ENCODE measurements around the gene TINCR. TPM values are rescaled to one million over a fixed set of nuclear protein-coding genes. Genes with fewer than 3 reads are reported as not detected.
A peak's percentile ranks its signal among the peaks of the same experiment; 100 is the strongest.
"Not testable (repeated sequence)": the region's sequence is repeated elsewhere in the genome, so short reads cannot be mapped to it uniquely, and the experiment has no call there.

The TINCR gene
- total RNA-seq = under 1 TPM; 0.29 to 0.34 TPM

DNA sequence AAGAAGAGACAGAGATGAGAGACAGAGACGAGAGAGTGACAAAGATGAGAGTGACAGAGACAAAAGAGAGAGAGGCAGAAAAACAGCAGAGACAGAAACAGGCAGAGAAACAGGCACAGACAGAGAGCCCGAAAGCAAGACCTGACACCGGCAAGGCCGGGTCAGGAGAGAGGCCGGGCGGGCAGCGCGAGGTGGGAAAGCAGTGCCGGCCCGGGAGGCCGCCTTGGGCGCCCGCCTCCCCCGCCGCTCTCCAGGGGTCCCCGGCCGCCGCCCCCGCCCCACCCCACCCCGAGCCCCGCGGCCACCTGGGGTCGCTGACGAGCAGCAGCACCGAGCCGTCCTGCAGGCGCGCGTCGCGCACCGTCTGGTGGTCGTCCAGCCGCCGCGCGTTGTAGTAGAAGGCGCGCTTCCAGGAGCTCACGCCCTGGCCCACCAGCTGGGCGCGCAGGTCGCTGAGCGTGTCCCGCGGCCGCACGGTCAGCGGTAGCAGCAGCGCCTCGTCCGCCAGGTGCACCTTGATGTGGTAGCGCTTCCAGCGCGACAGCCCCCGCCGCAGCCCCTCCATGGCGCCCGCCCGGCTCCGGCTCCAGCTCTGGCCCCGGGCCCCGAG, at the start of gene TINCR:
Gene TINCR, minus strand, starts transcription at position 594 of the 610 bp plus-strand sequence.
- no peak within 1 kb of the TSS for H3K4me3 Mint-ChIP-seq
- no peaks in the 10 kb centered on the region for H3K36me3 Mint-ChIP-seq
- no peaks in the 10 kb centered on the region for H3K4me1 Mint-ChIP-seq
- H3K9me3 Mint-ChIP-seq = no peaks in the 10 kb centered on the region
- H3K27ac Mint-ChIP-seq = no peak within 1 kb of the TSS
- peaks cover 32% of the 10 kb centered on the region for H3K27me3 Mint-ChIP-seq
- DNase-seq = no peak

DNA sequence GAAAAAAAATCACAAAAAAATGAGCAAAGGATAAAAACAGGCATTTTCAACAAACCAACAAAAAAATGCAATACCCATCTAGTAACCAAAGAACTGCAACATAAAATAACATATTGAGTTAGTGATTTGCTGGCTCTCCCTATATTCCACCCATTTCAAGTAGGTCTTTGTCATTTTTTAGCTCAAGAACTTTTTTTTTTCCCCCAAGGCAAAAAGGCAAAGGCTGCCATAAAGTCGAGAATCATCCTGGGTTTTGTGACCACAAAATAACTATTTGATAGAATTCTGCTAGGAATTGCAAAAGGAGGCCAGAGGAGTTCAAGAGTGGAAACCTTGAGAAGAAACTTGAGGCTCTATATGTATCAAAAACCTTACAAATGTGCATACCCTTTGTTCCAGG, 49.3 kb upstream of the TINCR start:
- Mint-ChIP-seq H3K27ac (no peak overlapping the region), H3K36me3 (peaks cover 44% of the 10 kb centered on the region), H3K27me3 (no peaks in the 10 kb centered on the region), H3K4me3 (no peak overlapping the region), H3K4me1 (peaks cover 27% of the 10 kb centered on the region), H3K9me3 (no peaks in the 10 kb centered on the region)
- DNase-seq = no peak

DNA sequence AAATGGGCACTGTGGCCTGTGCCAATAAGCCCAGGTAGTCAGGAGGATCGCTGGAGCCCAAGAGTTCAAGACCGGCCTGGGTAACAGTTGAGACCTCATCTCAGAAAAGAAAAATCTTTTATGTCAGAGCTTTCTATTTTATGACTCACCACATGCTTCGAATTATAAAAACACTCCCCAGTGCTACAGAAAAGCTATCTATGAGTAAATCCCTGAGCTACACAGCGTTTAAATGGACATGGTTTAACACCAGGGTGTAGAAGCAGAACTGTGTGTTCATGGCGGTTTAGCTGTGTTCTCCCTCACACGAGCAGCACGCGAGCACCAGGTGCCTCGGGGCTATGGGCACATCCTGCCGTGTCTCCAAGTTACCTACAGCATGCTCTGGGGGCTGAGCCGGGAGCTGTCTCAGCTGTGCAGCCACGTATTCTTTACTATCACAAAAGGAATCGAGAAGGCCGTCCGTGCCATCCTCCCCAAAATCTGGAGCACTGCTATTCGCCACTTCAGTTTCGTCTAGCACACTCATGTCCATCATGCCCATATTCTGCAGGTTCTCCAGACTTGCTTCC, 48.1 kb upstream of the TINCR start:
- Mint-ChIP-seq H3K27ac (peak overlapping the region; percentile 10), H3K9me3 (no peaks in the 10 kb centered on the region), H3K27me3 (no peaks in the 10 kb centered on the region), H3K36me3 (peaks cover 38% of the 10 kb centered on the region), H3K4me1 (peaks cover 22% of the 10 kb centered on the region), H3K4me3 (no peak overlapping the region)
- DNase-seq = no peak

DNA sequence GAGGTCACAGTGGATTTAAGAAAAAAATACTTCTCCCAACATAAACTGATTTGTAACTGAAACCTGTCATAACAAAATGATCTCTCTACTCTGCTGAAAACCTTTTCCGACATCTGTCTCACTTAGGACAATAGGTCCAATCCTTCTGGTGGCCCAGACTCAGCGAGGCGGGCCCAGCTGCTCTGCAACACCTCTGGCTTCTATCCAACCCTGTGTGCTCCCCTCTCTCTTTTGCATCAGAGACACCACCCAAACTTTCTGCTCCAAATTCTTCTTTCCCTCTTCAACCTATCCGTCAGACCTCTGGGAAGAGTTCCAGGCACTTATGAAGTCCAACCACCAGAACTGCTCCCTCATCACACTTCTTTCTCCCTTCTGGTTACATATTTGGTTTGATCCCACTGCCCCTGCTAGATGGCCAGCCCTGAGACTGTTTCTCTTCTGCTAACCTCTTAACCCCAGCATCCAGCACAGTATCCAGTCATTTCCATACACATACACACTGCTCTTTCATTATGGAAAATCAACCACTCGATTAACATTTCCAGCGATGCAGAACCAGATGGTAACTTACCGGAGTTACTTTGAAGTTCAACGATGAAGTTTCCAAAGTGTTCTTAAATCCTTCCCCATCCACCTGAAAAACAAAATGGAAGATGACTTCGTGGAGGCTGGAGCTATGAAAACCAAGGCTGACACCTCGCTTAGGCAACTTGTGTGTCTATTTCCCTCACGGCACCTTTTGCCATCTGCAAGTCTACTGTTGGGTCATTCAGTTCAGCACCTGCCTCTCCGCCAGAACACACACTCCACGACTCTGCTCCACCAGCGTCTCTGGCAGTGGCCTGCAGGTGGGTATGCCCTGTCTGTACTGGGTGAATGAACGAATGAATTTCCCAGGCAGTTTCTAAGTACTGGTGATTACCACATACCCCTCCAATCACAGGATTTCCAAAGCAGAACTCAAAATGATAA, 45.4 kb upstream of the TINCR start:
- Mint-ChIP-seq H3K9me3 (no peaks in the 10 kb centered on the region), H3K27me3 (no peaks in the 10 kb centered on the region), H3K36me3 (peaks cover 35% of the 10 kb centered on the region), H3K4me1 (peaks cover 2% of the 10 kb centered on the region), H3K4me3 (no peak overlapping the region), H3K27ac (peak overlapping the region; percentile 31)
- no peak for DNase-seq

DNA sequence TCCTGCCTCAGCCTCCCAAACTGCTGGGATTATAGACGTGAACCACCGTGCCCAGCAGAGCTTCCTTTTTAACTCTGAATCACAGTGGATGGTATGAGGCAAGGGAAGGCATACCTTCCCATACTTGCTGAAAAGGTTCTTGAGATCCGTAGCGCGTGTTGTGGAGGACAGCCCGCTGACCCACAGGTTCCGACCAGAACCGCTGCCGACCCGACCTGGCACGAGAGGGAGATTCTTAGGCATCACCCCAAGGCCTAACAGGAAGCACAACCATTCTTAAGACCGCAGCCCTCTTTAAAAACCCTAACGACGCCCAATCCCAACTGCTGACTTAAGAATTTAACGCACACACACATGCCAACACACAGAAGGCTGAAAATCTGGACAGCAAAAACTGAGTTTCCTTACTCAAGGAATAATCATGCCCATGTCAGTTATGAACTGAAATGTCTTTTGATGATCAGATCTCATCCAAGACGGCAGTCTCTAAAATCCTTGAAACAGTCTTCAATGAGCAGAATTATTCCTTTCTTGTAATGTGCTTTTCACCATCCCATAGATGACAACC, 42.2 kb upstream of the TINCR start:
- Mint-ChIP-seq H3K4me1 (peaks cover 16% of the 10 kb centered on the region), H3K27me3 (no peaks in the 10 kb centered on the region), H3K4me3 (no peak overlapping the region), H3K9me3 (no peaks in the 10 kb centered on the region), H3K36me3 (peaks cover 34% of the 10 kb centered on the region), H3K27ac (no peak overlapping the region)
- DNase-seq = no peak

DNA sequence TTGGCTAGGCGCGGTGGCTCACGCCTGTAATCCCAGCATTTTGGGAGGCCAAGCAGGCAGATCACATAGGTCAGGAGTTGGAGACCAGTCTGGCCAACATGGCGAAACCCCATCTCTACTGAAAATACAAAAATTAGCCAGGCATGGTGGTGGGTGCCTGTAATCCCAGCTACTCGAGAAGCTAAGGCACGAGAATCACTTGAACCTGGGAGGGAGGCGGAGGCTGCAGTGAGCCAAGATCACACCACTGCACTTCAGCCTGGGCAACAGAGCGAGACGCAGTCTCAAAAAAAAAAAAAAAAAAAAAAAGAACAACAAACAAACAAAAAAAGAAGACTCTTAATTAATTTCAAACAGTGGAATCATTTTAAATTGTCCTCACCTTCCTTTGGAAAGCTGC, 41.0 kb upstream of the TINCR start:
- H3K9me3 Mint-ChIP-seq, H3K27me3 Mint-ChIP-seq, H3K4me3 Mint-ChIP-seq, H3K27ac Mint-ChIP-seq, DNase-seq: not testable (repeated sequence)
- Mint-ChIP-seq H3K36me3 (peaks cover 39% of the 10 kb centered on the region), H3K4me1 (peaks cover 16% of the 10 kb centered on the region)

DNA sequence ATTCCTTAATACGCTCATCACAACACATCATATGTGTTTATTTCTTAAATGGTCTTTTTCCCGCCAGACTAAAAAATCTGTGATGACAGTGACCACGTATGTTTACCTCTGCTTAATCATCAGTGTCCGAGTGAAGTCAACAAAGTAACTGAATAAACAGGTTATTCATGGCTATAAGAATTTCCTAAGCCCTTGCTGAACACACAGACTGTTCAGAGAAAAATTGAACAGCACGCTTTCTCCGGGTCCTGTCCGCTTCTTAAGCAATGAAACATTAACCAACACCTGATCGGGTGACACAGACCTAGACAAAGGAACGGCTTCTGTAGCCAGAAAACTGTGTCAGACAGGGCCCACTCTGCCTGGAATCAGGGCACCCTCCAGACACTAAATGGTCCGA, 40.5 kb upstream of the TINCR start:
- H3K36me3 Mint-ChIP-seq = peaks cover 43% of the 10 kb centered on the region
- H3K27me3 Mint-ChIP-seq = no peaks in the 10 kb centered on the region
- H3K27ac Mint-ChIP-seq = no peak overlapping the region

DNA sequence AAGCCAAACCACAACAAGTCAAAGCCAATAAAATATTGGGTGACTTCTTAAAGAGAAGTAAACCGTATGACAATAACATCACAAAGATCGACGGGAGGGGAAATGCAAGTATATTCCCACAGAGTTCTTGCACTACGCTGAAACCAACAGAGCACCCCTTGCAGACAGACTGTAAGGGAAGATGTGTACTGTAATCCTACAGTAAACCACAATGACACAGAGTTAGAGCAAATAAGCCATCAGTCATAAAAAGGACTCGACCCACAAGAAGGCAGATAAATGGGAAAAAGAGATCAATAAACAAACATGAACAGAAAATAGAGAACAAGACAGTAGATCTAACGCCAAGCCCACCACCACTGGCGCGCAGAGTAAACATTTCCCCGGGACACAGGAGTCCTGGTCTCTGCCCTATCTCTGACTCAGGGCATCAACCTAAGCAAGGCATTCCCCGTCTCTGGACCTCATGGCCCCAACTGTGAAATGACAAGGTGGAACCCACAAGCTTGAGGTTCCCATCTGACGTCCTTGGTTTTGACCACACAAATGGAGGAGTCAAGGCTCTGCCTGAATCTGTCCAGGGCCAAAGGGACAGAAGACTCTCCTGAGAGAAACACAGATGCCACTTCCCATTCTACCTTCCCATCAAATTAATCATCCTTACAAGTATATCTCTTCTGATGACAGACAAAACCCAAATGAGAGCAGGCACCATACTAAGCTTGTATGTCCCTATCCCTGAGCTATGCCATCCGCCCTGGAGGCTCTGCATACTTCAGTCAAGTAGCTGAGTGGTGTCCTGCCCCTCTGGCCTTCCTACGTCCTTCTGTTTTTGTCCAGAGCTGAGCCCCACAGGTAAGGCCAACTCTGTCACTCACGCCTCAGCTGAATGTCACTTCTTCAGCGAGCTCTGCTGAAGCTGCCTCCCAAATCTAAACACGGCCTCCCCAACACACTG, 39.8 kb upstream of the TINCR start:
- Mint-ChIP-seq H3K36me3 (peaks cover 37% of the 10 kb centered on the region), H3K27me3 (no peaks in the 10 kb centered on the region), H3K4me3 (no peak overlapping the region), H3K9me3 (no peaks in the 10 kb centered on the region), H3K4me1 (peaks cover 16% of the 10 kb centered on the region), H3K27ac (peak overlapping the region; percentile 51)
- DNase-seq = no peak

More for the DNA sequence above, 40.5 kb upstream of the TINCR start:
- H3K4me3 Mint-ChIP-seq = no peak overlapping the region
- H3K9me3 Mint-ChIP-seq = no peaks in the 10 kb centered on the region
- DNase-seq = no peak
- peaks cover 16% of the 10 kb centered on the region for H3K4me1 Mint-ChIP-seq

DNA sequence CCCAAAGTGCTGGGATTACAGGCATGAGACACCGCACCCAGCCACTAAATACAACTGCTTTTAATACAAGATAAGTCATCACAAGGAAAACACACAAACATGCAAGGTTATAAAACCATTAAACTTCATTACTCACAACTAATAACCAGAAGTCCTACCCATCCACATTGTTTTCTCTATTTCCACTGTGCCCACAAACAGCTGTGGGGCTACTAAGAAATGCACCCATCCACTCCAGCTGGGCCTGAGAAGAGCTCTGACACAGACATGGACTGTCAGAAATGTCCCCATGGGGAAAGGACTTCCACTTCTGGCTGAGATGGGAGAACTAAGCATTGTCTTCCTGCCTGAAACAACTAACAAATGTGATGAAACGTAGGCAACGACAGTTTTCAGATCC, 37.6 kb upstream of the TINCR start:
- Mint-ChIP-seq H3K4me3 (no peak overlapping the region), H3K4me1 (peaks cover 16% of the 10 kb centered on the region), H3K27me3 (no peaks in the 10 kb centered on the region), H3K27ac (no peak overlapping the region), H3K9me3 (no peaks in the 10 kb centered on the region), H3K36me3 (peaks cover 39% of the 10 kb centered on the region)
- no peak for DNase-seq

DNA sequence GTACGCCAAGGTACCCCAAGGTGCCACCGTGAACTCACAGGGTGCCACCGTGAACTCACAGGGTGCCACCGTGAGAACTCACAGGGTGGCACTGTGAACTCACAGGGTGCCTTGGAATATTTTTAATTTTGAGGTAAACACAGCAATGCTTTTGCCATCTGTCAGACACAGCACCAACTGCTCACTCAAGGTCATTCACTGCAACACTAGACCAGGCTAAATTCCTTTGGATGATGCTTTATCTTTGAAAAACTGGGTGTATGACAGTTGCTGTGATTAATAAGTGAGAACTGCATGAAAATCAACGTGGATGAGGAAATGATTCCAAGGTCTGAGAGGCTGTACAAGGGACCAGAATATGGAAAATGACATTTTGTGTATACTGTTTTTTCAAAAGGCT, 35.9 kb upstream of the TINCR start:
- no peak for DNase-seq
- H3K4me1 Mint-ChIP-seq = peaks cover 16% of the 10 kb centered on the region
- H3K4me3 Mint-ChIP-seq = no peak overlapping the region
- no peaks in the 10 kb centered on the region for H3K9me3 Mint-ChIP-seq
- peaks cover 41% of the 10 kb centered on the region for H3K36me3 Mint-ChIP-seq
- H3K27ac Mint-ChIP-seq = no peak overlapping the region
- no peaks in the 10 kb centered on the region for H3K27me3 Mint-ChIP-seq

DNA sequence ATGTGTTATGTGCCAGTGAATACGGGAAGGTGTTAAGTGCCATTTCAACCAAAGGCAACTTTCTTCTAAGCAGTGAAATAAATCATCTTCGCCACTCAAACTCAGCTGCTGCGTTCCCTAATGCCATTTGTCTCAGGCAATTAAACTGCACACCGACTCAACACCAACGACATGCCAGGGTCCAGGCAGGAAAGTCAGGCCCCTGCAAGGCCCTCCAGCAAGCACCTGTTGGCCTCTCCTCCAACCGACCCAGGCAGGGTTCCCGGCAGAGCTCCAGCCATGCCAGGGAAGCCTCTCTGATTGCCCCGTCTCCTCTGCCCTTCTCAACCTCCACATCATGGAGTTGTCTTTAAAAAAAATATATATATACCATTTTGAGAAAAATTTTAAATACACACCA, 33.0 kb upstream of the TINCR start:
- peaks cover 31% of the 10 kb centered on the region for H3K36me3 Mint-ChIP-seq

DNA sequence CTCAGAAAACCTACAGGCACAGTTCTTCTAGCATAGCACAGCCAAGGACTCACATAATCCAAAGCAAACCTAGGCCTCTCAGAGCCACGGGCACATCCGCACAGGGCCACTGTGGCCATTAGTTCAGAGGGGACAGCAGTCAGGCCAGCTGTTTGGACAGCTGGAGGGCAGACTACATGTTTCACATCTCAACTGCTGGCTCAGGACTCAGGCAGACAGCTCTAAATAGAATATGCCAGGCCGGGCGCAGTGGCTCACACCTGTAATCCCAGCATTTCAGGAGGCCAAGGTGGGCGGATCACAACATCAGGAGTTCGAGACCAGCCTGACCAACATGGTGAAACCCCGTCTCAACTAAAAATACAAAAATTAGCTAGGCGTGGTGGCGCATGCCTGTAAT, 28.0 kb upstream of the TINCR start:
- no peak overlapping the region for H3K27ac Mint-ChIP-seq
- peaks cover 25% of the 10 kb centered on the region for H3K36me3 Mint-ChIP-seq

More for the DNA sequence above, 33.0 kb upstream of the TINCR start:
- Mint-ChIP-seq H3K4me3 (no peak overlapping the region), H3K27ac (no peak overlapping the region), H3K4me1 (no peaks in the 10 kb centered on the region), H3K27me3 (no peaks in the 10 kb centered on the region), H3K9me3 (no peaks in the 10 kb centered on the region)
- DNase-seq = no peak

DNA sequence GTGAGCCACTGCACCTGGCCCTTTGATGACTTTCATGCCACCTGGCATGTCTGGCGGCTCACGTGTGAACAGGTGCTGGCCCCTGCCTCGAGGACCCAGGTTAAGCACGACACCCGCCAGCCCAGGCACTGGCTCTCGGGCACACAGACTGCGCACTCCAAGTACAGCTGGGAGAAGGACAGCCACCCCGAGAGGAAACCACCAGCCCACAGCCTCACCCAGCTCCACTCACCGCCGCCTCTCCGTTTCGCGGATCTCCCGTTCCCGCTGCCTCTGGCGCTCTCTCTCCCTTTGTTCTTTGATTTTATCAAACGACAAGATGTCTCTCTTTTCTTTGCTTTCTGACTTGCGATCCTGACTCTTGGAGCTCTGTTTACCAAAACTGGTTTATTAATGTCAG, 27.4 kb upstream of the TINCR start:
- Mint-ChIP-seq H3K4me3 (no peak overlapping the region), H3K36me3 (peaks cover 27% of the 10 kb centered on the region), H3K9me3 (no peaks in the 10 kb centered on the region), H3K27me3 (no peaks in the 10 kb centered on the region), H3K4me1 (no peaks in the 10 kb centered on the region), H3K27ac (no peak overlapping the region)
- DNase-seq = no peak

More for the DNA sequence above, 28.0 kb upstream of the TINCR start:
- no peak for DNase-seq
- H3K4me1 Mint-ChIP-seq = no peaks in the 10 kb centered on the region
- no peak overlapping the region for H3K4me3 Mint-ChIP-seq
- H3K27me3 Mint-ChIP-seq = no peaks in the 10 kb centered on the region
- H3K9me3 Mint-ChIP-seq = no peaks in the 10 kb centered on the region

DNA sequence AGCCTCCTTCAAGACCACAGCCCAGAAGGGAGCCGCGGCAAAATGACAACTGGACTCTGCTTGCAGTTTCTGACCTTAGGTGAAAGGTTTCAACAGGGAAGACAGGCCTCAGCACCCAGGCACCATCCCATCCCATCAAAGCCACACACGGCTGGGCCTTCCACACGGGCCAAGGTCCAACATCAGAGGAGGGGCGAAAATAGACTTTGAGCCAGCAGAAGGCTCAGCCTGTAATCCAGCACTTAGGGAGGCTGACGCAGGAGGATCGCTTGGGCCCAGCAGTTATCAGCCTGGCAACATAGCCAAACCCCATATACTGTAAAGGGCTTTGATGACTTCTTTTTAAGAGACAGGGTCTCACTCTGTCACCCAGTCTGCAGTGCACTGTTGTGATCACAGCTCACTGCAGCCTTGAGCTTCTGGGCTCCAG, 26.8 kb upstream of the TINCR start:
- no peaks in the 10 kb centered on the region for H3K27me3 Mint-ChIP-seq
- no peaks in the 10 kb centered on the region for H3K4me1 Mint-ChIP-seq
- H3K36me3 Mint-ChIP-seq = peaks cover 27% of the 10 kb centered on the region
- no peak for DNase-seq
- no peak overlapping the region for H3K4me3 Mint-ChIP-seq
- H3K27ac Mint-ChIP-seq = no peak overlapping the region
- H3K9me3 Mint-ChIP-seq = no peaks in the 10 kb centered on the region

Measured in activated naive CD8-positive, alpha-beta T cell treated with anti-CD3 and anti-CD28 coated beads for 36 hours (primary cell).